PFSK-1 (cell line): ENCODE measurements around the gene ZG16B.

Source experiments
- FOXP2 ChIP-seq: optimal IDR thresholded peaks from 2 replicates; pipeline ENCODE3; 2011; ENCODE audit warnings: borderline replicate concordance, control low read depth, inconsistent platforms; ENCODE audit not compliant: insufficient read depth; ENCODE audit errors: extremely low read length, extremely low read depth
- POLR2AphosphoS5 ChIP-seq: IDR thresholded peaks from 2 replicates; pipeline ENCODE4 v1.6.1; 2012; ENCODE audit warnings: low read depth, mild to moderate bottlenecking, control low read depth, low read length, moderate library complexity
- SIN3A ChIP-seq: IDR thresholded peaks from 2 replicates; pipeline ENCODE4 v1.6.1; 2012; ENCODE audit warnings: mild to moderate bottlenecking, low read length, moderate library complexity, borderline replicate concordance; ENCODE audit not compliant: insufficient read depth
- TAF1 ChIP-seq: IDR thresholded peaks from 2 replicates; pipeline ENCODE4 v1.6.1; 2012; ENCODE audit warnings: low read length, control low read depth, borderline replicate concordance; ENCODE audit not compliant: insufficient read depth
- TF ChIP-seq, protein P1 (sequence below), 2 experiments: IDR thresholded peaks; 2 replicates each; pipeline versions ENCODE4 v1.6.1 to v1.8.0; 2011 to 2012; ENCODE audit warnings: low read depth in 2 of 2, low read length in 2 of 2, control low read depth in 1 of 2, inconsistent platforms in 1 of 2, mild to moderate bottlenecking in 1 of 2, moderate library complexity in 1 of 2; ENCODE audit not compliant: insufficient read depth in 1 of 2

Gene ZG16B

DNA sequence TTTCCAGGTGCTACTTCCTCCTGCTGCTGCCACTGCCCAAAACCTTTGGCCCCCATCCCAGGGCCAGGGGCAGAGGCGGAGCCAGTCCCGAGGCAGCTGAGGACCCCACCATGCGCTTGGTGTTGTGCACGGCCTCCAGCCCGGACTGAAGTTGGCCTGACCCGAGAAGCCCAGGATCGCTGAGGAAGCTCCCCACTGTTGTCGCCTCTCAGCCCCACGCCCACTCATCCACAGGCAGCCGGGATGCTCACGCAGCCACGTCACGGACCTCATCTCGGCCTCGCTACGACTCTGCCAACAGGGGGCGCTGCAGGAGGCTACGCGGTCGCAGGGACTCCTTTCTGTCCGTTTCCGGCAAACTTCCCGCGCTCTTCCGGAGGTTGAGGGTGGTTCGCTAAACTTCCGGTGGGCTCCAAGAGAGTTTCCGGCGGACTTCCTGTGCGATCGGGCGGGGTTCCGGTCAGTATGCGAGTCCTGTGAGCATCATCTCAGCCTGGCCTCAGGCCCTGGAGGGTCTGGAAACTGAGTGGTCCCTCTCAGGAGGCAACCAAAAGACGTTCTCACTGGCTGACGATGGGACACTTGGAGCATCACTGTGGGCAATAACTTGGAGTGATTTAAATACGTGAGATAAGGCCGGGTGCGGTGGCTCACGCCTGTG, 12.4 kb downstream of the ZG16B start:
- no peak for TF ChIP-seq SIN3A
- TF ChIP-seq, protein P1, sequence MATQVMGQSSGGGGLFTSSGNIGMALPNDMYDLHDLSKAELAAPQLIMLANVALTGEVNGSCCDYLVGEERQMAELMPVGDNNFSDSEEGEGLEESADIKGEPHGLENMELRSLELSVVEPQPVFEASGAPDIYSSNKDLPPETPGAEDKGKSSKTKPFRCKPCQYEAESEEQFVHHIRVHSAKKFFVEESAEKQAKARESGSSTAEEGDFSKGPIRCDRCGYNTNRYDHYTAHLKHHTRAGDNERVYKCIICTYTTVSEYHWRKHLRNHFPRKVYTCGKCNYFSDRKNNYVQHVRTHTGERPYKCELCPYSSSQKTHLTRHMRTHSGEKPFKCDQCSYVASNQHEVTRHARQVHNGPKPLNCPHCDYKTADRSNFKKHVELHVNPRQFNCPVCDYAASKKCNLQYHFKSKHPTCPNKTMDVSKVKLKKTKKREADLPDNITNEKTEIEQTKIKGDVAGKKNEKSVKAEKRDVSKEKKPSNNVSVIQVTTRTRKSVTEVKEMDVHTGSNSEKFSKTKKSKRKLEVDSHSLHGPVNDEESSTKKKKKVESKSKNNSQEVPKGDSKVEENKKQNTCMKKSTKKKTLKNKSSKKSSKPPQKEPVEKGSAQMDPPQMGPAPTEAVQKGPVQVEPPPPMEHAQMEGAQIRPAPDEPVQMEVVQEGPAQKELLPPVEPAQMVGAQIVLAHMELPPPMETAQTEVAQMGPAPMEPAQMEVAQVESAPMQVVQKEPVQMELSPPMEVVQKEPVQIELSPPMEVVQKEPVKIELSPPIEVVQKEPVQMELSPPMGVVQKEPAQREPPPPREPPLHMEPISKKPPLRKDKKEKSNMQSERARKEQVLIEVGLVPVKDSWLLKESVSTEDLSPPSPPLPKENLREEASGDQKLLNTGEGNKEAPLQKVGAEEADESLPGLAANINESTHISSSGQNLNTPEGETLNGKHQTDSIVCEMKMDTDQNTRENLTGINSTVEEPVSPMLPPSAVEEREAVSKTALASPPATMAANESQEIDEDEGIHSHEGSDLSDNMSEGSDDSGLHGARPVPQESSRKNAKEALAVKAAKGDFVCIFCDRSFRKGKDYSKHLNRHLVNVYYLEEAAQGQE (IDR thresholded peaks at IDR 0.05; ENCODE audit: insufficient read depth in 1 of 2, low read depth in 2 of 2, low read length in 2 of 2) = no peak
- no peak for TF ChIP-seq TAF1
- peak; percentile 72 for TF ChIP-seq FOXP2

DNA sequence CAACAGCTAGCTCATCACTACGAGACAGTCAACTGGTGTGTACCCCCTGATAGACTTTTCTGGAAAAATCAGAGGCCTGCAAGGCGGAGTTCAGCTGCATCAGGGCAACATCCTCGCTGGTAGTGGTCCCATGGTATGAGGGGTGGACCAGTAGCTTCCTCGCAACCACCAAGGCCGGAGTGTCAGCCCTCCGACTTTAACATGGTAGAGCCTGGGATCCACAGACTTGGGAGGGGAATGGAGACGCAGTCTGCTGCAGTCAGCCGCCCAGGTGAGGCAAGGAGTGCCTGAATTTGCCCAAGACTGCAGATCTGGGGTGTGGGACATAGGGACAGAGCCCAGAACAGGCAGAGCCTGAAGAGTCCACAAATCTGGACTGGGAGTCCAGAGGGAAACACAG, 13.4 kb downstream of the ZG16B start:
- TF ChIP-seq FOXP2 = no peak
- no peak for TF ChIP-seq SIN3A
- TF ChIP-seq, protein P1 (IDR thresholded peaks at IDR 0.05; ENCODE audit: insufficient read depth in 1 of 2, low read depth in 2 of 2, low read length in 2 of 2) = no peak
- TF ChIP-seq TAF1 = no peak
- TF ChIP-seq POLR2AphosphoS5 = no peak

DNA sequence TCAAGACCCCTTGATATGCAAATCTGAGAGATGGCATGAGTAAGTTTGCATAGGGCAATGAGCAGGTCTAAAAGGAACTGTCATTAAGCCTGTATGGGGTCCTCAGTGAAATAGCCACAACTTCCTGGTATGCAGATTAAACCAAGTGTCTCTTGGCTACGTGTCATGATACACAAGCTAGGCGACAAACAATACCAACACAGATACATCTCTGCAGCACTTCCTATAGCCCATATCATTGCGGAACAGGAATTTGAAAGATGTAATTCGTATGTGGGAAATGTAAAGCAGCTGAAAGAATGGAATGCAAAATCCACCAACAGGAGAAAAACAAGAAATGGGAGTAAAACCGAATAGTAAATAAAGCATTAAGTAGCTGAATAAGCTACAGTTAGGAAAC, 15.0 kb downstream of the ZG16B start:
- TF ChIP-seq FOXP2 (no peak), POLR2AphosphoS5 (no peak), TAF1 (no peak), SIN3A (no peak)
- TF ChIP-seq, protein P1 (IDR thresholded peaks at IDR 0.05; ENCODE audit: insufficient read depth in 1 of 2, low read depth in 2 of 2, low read length in 2 of 2) = no peak

DNA sequence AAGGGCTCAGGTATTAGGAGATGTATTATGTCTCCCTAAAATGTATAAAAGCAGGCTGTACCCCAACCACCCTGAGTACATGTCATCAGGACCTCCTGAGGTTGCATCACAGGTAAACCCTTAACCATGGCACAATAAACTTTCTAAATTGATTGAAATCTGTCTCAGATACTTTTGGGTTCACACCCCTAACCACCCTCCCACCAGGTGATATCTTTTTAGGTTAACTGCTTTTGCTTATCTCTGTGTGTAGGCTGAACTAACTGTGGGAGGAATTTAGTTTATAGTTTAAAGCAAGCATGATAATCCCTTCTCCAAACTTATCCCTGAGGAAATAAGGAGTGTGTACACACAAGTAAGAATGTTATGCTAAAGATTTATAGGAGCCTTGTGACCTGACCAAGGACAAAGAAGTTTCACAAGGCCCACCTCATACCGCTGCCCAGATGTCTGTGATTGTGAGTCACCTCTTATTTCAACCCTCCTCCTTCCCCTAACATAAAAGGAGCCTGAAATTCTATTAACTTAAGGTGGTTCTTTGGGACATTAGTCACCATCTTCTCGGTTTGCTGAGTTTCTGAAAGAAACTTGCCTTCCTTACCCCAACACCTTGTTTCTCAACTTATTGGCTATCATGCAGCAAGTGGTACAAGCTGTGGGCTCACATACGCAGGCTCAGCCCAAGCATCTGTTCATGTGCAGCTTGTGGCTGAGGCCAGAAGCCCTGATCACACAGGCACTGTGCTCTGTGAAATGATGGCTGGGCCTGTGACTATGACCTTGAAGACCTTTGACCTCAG, 16.6 kb downstream of the ZG16B start:
- TF ChIP-seq POLR2AphosphoS5 = no peak
- no peak for TF ChIP-seq SIN3A
- TF ChIP-seq, protein P1 (IDR thresholded peaks at IDR 0.05; ENCODE audit: insufficient read depth in 1 of 2, low read depth in 2 of 2, low read length in 2 of 2) = no peak
- TF ChIP-seq FOXP2 = no peak
- no peak for TF ChIP-seq TAF1
